Skeletal muscle cell (primary cell): ENCODE measurements around the gene ZNF333.
"Not testable (repeated sequence)": the region's sequence is repeated elsewhere in the genome, so short reads cannot be mapped to it uniquely, and the experiment has no call there.

Source experiments
- DNase-seq: peaks from one replicate; pipeline ENCODE4 v3.0.0-alpha.2; 2010; ENCODE audit warnings: low read depth
- H3K4me3 ChIP-seq: 2 replicates; pipeline ENCODE4 v1.5.1; 2011; ENCODE audit warnings: low read depth, mild to moderate bottlenecking, control low read depth, low read length, moderate library complexity

The ZNF333 gene

GRCh38 chr19:14763497-14764145, 73.8 kb downstream of the ZNF333 start:
- H3K4me3 ChIP-seq = no peak overlapping the region
- no peak for DNase-seq

- DNase-seq = no peak
- H3K4me3 ChIP-seq = no peak overlapping the region
Observed at GRCh38 chr19:14764401-14764800, 74.6 kb downstream of the ZNF333 start.

- not testable (repeated sequence) for H3K4me3 ChIP-seq, DNase-seq
Observed at GRCh38 chr19:14765403-14765802, 75.6 kb downstream of the ZNF333 start.

- not testable (repeated sequence) for DNase-seq, H3K4me3 ChIP-seq
Observed at GRCh38 chr19:14765841-14766240, 76.0 kb downstream of the ZNF333 start.

- H3K4me3 ChIP-seq = no peak overlapping the region
- DNase-seq = no peak
Observed at GRCh38 chr19:14767466-14767971, 77.7 kb downstream of the ZNF333 start.

- H3K4me3 ChIP-seq = no peak overlapping the region
- no peak for DNase-seq
Observed at GRCh38 chr19:14768001-14768400, 78.2 kb downstream of the ZNF333 start.

GRCh38 chr19:14769201-14769600, 79.4 kb downstream of the ZNF333 start:
- H3K4me3 ChIP-seq = no peak overlapping the region
- no peak for DNase-seq

GRCh38 chr19:14770136-14770535, 80.3 kb downstream of the ZNF333 start:
- DNase-seq = no peak
- no peak overlapping the region for H3K4me3 ChIP-seq

GRCh38 chr19:14770944-14771839, 81.3 kb downstream of the ZNF333 start:
- no peak overlapping the region for H3K4me3 ChIP-seq
- DNase-seq = no peak

- no peak for DNase-seq
Observed at GRCh38 chr19:14772467-14772866, 82.6 kb downstream of the ZNF333 start.

GRCh38 chr19:14772995-14773394, 83.1 kb downstream of the ZNF333 start:
- H3K4me3 ChIP-seq = no peak overlapping the region
- DNase-seq = no peak

More at GRCh38 chr19:14772467-14772866, 82.6 kb downstream of the ZNF333 start:
- H3K4me3 ChIP-seq = no peak overlapping the region

GRCh38 chr19:14773722-14774121, 83.9 kb downstream of the ZNF333 start:
- DNase-seq, H3K4me3 ChIP-seq: not testable (repeated sequence)

- no peak overlapping the region for H3K4me3 ChIP-seq
- DNase-seq = no peak
Observed at GRCh38 chr19:14774373-14774772, 84.5 kb downstream of the ZNF333 start.

GRCh38 chr19:14775326-14775725, 85.5 kb downstream of the ZNF333 start:
- not testable (repeated sequence) for H3K4me3 ChIP-seq, DNase-seq

- peak overlapping the region; percentile 49 for H3K4me3 ChIP-seq
- no peak for DNase-seq
Observed at GRCh38 chr19:14775869-14776586, 86.2 kb downstream of the ZNF333 start.

- not testable (repeated sequence) for DNase-seq
Observed at GRCh38 chr19:14777645-14778044, 87.8 kb downstream of the ZNF333 start.

GRCh38 chr19:14778110-14778845, 88.4 kb downstream of the ZNF333 start, which contains the start of gene ADGRE2:
TSS of gene ADGRE2 (minus strand) at chr19:14778560. CDS start at chr19:14776756, 1,804 bp downstream.
- not testable (repeated sequence) for H3K4me3 ChIP-seq, DNase-seq

More at GRCh38 chr19:14777645-14778044, 87.8 kb downstream of the ZNF333 start:
- not testable (repeated sequence) for H3K4me3 ChIP-seq

- no peak for DNase-seq
- no peak overlapping the region for H3K4me3 ChIP-seq
Observed at GRCh38 chr19:14779151-14779550, 89.3 kb downstream of the ZNF333 start.

- not testable (repeated sequence) for DNase-seq, H3K4me3 ChIP-seq
Observed at GRCh38 chr19:14780622-14781225, 90.9 kb downstream of the ZNF333 start.
